PC-9 (cell line): ENCODE measurements around the gene NRP1. TPM values are rescaled to one million over a fixed set of nuclear protein-coding genes. Genes with fewer than 3 reads are reported as not detected.

ENCODE experiments used
- BruUV-seq: library from RNA; stranded (reverse); fragments of 400-500 nt; replicated peaks from 2 replicates; lab custom pipeline; 2021; lab: Mats Ljungman, UMichigan
- CTCF ChIA-PET: fragments of 300-600 bp; sonication (Branson Sonifier 250); formaldehyde crosslinking; loops from one replicate; lab custom pipeline; 2022; ENCODE audit warnings: antibody characterized with exemption; lab: Charles Lee
- POLR2A ChIA-PET: fragments of 300-600 bp; sonication (Branson Sonifier 250); formaldehyde crosslinking; loops from one replicate; lab custom pipeline; 2022; ENCODE audit warnings: antibody characterized with exemption; ENCODE audit not compliant: unreplicated experiment; lab: Charles Lee
- DNase-seq, 2 experiments: peaks; one replicate each; pipeline versions ENCODE4 v3.0.0 to v3.0.0-alpha.2; 2015 to 2022; ENCODE audit warnings: mixed read lengths in 1 of 2
- H2AFZ ChIP-seq: fragments of 200-600 bp; sonication (generic); 2 replicates; pipeline ENCODE4 v1.8.1; 2017; ENCODE audit warnings: antibody characterized with exemption
- H3F3A ChIP-seq: fragments of 200-600 bp; sonication (generic); 2 replicates; pipeline ENCODE4 v1.8.1; 2017; ENCODE audit warnings: antibody characterized with exemption, mild to moderate bottlenecking, low read depth; ENCODE audit not compliant: insufficient read depth
- H3K27ac ChIP-seq: fragments of 200-600 bp; sonication (generic); 2 replicates; pipeline ENCODE4 v1.6.1; 2016; ENCODE audit warnings: mixed run types
- H3K27me3 ChIP-seq: fragments of 200-600 bp; sonication (generic); 2 replicates; pipeline ENCODE4 v1.6.1; 2016; ENCODE audit warnings: low read depth, mixed run types; ENCODE audit not compliant: insufficient read depth
- H3K36me3 ChIP-seq: fragments of 200-600 bp; sonication (generic); 2 replicates; pipeline ENCODE4 v1.6.1; 2016; ENCODE audit warnings: low read depth, mixed run types
- H3K4me1 ChIP-seq: fragments of 200-600 bp; sonication (generic); replicated peaks from 2 replicates; pipeline ENCODE4 v1.6.1; 2016; ENCODE audit warnings: mixed run types; ENCODE audit not compliant: insufficient read depth
- H3K4me2 ChIP-seq: fragments of 200-600 bp; sonication (generic); 2 replicates; pipeline ENCODE4 v1.6.1; 2017; ENCODE audit warnings: mixed run types
- H3K4me3 ChIP-seq: fragments of 200-600 bp; sonication (generic); 2 replicates; pipeline ENCODE4 v1.6.1; 2016; ENCODE audit warnings: mixed run types
- H3K79me2 ChIP-seq: fragments of 200-600 bp; sonication (generic); 2 replicates; pipeline ENCODE4 v1.6.1; 2017; ENCODE audit warnings: low read depth, mixed run types
- H3K9me2 ChIP-seq: fragments of 200-600 bp; sonication (generic); 2 replicates; pipeline ENCODE4 v1.8.1; 2017; ENCODE audit warnings: mild to moderate bottlenecking; ENCODE audit not compliant: insufficient read depth
- H3K9me3 ChIP-seq: fragments of 200-600 bp; sonication (generic); 2 replicates; pipeline ENCODE4 v1.8.1; 2016; ENCODE audit warnings: low read depth; ENCODE audit not compliant: insufficient read depth
- H4K20me1 ChIP-seq: fragments of 200-600 bp; sonication (generic); 2 replicates; pipeline ENCODE4 v1.8.1; 2017; ENCODE audit not compliant: insufficient read depth
- EZH2 ChIP-seq: fragments of 200-600 bp; sonication (generic); IDR thresholded peaks from 2 replicates; pipeline ENCODE4 v1.8.0; 2017; ENCODE audit warnings: antibody characterized with exemption, low read depth
- intact Hi-C: fragments of 100-400 bp; cut with micrococcal nuclease; formaldehyde crosslinking; loops from one replicate; pipeline ENCODE4 v1.10.0; 2022; ENCODE audit not compliant: unreplicated experiment
- total RNA-seq: library from RNA; stranded (reverse); gene quantifications from 2 replicates; pipeline ENCODE4 v1.2.3, GENCODE V29; 2021
- TF ChIP-seq, protein P1 (sequence below): fragments of 200-600 bp; sonication (generic); conservative IDR thresholded peaks from 2 replicates; pipeline ENCODE4 v1.6.1; 2017; ENCODE audit warnings: mixed run types, antibody characterized with exemption, mild to moderate bottlenecking, moderate library complexity

NRP1 gene
- total RNA-seq, 1 experiment from 2014 or later: 30.5 TPM

DNA sequence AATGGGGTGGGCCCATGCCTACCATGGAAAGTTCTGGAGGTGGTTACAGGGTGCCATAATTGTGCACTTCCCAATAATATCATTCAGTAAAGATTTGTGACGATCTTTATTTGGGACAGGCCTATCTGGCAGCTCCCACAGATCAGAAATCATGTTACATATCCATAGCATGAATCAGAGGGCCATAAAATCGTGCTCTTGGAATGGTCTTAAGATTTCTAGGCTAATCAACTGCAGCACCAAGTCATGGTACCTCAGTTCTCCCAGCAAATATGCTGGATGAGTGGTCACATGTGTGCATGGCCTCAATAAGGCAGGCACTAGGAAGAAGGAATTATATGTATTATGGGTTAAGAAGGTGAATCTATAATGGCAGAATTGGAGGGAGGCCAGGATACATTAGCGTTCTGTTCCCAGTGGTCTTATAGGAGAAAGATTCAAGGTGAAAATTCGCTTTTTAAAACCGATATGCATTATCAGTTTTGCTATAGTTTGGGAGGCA is 134.7 kb downstream of the NRP1 start:
- CTCF ChIA-PET: no interaction called here

DNA sequence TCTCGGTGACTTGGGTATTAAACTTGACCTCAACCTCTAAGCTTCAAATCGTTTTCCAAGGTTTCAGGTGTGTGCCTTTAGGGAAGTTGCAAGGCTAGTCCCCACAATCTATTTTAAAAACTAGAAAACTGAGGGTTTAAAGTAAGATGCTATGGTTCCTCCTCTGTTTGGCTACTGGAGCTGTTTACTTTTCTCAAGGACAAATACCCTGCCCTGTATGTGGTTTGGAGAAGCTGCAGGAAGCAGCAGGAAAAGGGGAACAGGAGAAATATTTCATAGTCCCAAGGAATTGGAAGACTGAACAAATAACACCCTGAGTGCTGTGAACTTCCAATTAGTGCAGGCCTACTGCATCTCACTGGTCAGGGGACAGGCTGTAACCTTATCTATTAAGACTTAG is 135.9 kb downstream of the NRP1 start:
- POLR2A ChIA-PET: no interaction called here
- Histone ChIP-seq H3K27ac (no peak overlapping the region), H3K9me3 (no peaks in the 10 kb centered on the region), H2AFZ (no peak overlapping the region), H3K4me1 (no peaks in the 10 kb centered on the region), H4K20me1 (no peaks in the 10 kb centered on the region), H3K79me2 (no peaks in the 10 kb centered on the region), H3K9me2 (no peaks in the 10 kb centered on the region), H3K36me3 (peaks cover 5% of the 10 kb centered on the region), H3K27me3 (no peaks in the 10 kb centered on the region), H3F3A (peaks cover 8% of the 10 kb centered on the region; the same call in 1 of the 2 replicates), H3K4me3 (no peak overlapping the region), H3K4me2 (no peak overlapping the region)
- no TSS peak for BruUV-seq
- TF ChIP-seq EZH2: no peak
- TF ChIP-seq, protein P1, sequence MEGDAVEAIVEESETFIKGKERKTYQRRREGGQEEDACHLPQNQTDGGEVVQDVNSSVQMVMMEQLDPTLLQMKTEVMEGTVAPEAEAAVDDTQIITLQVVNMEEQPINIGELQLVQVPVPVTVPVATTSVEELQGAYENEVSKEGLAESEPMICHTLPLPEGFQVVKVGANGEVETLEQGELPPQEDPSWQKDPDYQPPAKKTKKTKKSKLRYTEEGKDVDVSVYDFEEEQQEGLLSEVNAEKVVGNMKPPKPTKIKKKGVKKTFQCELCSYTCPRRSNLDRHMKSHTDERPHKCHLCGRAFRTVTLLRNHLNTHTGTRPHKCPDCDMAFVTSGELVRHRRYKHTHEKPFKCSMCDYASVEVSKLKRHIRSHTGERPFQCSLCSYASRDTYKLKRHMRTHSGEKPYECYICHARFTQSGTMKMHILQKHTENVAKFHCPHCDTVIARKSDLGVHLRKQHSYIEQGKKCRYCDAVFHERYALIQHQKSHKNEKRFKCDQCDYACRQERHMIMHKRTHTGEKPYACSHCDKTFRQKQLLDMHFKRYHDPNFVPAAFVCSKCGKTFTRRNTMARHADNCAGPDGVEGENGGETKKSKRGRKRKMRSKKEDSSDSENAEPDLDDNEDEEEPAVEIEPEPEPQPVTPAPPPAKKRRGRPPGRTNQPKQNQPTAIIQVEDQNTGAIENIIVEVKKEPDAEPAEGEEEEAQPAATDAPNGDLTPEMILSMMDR: no peak
- no peak for DNase-seq
- CTCF ChIA-PET: no interaction called here
- intact Hi-C loops: no loop called here

More for the DNA sequence above, 134.7 kb downstream of the NRP1 start:
- POLR2A ChIA-PET: no interaction called here
- H3F3A ChIP-seq: 0 out of 2 replicates have a peak, but pooled peaks cover 8% of the 10 kb centered on the region
- peaks cover 5% of the 10 kb centered on the region for H3K36me3 ChIP-seq
- no peaks in the 10 kb centered on the region for H3K27me3 ChIP-seq
- TF ChIP-seq, protein P1: no peak
- no peak for TF ChIP-seq EZH2
- H3K79me2 ChIP-seq: no peaks in the 10 kb centered on the region
- no peak for DNase-seq
- intact Hi-C loops: no loop called here
- no TSS peak for BruUV-seq
- H4K20me1 ChIP-seq: no peaks in the 10 kb centered on the region
- H3K4me2 ChIP-seq: no peak overlapping the region
- no peak overlapping the region for H3K27ac ChIP-seq
- no peak overlapping the region for H2AFZ ChIP-seq
- H3K4me3 ChIP-seq: no peak overlapping the region
- no peaks in the 10 kb centered on the region for H3K9me3 ChIP-seq
- no peaks in the 10 kb centered on the region for H3K9me2 ChIP-seq
- no peaks in the 10 kb centered on the region for H3K4me1 ChIP-seq

DNA sequence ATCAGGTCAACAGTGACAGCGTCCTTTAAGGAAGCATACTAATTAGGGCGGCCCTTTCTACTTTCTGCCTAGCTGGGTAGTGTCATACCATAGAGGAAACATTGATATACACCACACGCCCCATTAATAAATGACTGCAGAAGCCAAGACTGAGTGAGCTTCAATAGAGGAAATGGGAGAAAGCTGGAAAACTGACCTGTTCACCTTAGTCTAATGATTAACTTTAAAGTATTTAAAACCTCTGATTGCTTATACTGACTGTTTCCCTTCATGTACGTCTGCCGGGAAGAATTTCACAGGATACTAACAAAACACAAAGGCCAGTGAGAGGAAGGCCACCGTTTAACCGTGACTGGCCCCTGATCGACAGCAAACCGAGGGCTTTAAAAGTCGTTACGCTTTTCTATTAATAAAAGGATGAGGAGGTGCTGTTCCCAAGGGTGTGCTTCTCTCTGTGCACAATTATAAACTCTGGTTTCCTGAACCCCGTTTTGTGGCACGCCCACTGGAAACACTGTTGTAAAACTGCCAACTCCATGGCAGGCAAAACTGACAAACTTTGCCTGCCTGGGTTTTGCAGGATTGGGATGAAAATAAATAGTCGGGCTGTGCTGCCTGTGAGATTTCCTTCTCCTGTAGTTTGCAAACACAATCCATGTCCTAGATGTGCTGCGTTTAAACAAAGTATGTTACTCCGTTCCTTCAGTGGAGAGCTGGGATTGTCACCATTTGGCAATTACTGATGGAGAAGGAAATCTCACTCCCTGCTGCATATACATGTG is 137.6 kb downstream of the NRP1 start:
- CTCF ChIA-PET: interaction anchor here (0.5 kb wide), 1 partner anchor 134 kb away, joined by 4 read pairs; no protein-coding TSS in a partner anchor
- no peak for TF ChIP-seq EZH2
- TF ChIP-seq, protein P1: no peak
- POLR2A ChIA-PET: no interaction called here

More for the DNA sequence above, 137.6 kb downstream of the NRP1 start:
- H4K20me1 ChIP-seq: no peaks in the 10 kb centered on the region
- no peak overlapping the region for H3K4me3 ChIP-seq
- H3K4me1 ChIP-seq: no peaks in the 10 kb centered on the region
- no peaks in the 10 kb centered on the region for H3K9me2 ChIP-seq
- no peak for DNase-seq
- BruUV-seq: no TSS peak
- H3K27ac ChIP-seq: no peak overlapping the region
- H2AFZ ChIP-seq: no peak overlapping the region
- intact Hi-C loops: no loop called here
- H3K27me3 ChIP-seq: no peaks in the 10 kb centered on the region
- H3K36me3 ChIP-seq: peaks cover 8% of the 10 kb centered on the region
- no peaks in the 10 kb centered on the region; the same call in 1 of the 2 replicates for H3F3A ChIP-seq
- no peaks in the 10 kb centered on the region for H3K79me2 ChIP-seq
- no peak overlapping the region for H3K4me2 ChIP-seq
- H3K9me3 ChIP-seq: no peaks in the 10 kb centered on the region
